Measurements from ENCODE around the gene IFNGR2.
"Not testable (repeated sequence)": the region's sequence is repeated elsewhere in the genome, so short reads cannot be mapped to it uniquely, and the experiment has no call there.

IFNGR2 gene

GRCh38 chr21:33403786-33404585 lies 773 bp downstream of the IFNGR2 start:
- DNase-seq = peak; percentile 14

- no peak for DNase-seq
Observed at GRCh38 chr21:33406493-33406892, 3.3 kb downstream of the IFNGR2 start.

- no peak for DNase-seq
Observed at GRCh38 chr21:33411949-33412430, 8.8 kb downstream of the IFNGR2 start.

- DNase-seq = not testable (repeated sequence)
Observed at GRCh38 chr21:33412439-33412831, 9.2 kb downstream of the IFNGR2 start.

- DNase-seq = no peak
Observed at GRCh38 chr21:33412832-33413519, 9.8 kb downstream of the IFNGR2 start.

GRCh38 chr21:33414068-33414467 lies 10.9 kb downstream of the IFNGR2 start:
- no peak for DNase-seq

GRCh38 chr21:33414926-33415325 lies 11.7 kb downstream of the IFNGR2 start:
- no peak for DNase-seq

- DNase-seq = no peak
Observed at GRCh38 chr21:33418691-33419090, 15.5 kb downstream of the IFNGR2 start.

GRCh38 chr21:33419538-33420123 lies 16.4 kb downstream of the IFNGR2 start:
- DNase-seq = no peak

GRCh38 chr21:33421713-33422393 lies 18.6 kb downstream of the IFNGR2 start:
- no peak for DNase-seq

- no peak for DNase-seq
Observed at GRCh38 chr21:33424214-33424613, 21.0 kb downstream of the IFNGR2 start.

- DNase-seq = no peak
Observed at GRCh38 chr21:33425825-33426224, 22.6 kb downstream of the IFNGR2 start.

- no peak for DNase-seq
Observed at GRCh38 chr21:33427051-33427450, 23.8 kb downstream of the IFNGR2 start.

- DNase-seq = no peak
Observed at GRCh38 chr21:33428669-33429068, 25.5 kb downstream of the IFNGR2 start.

- DNase-seq = no peak
Observed at GRCh38 chr21:33430858-33431257, 27.6 kb downstream of the IFNGR2 start.

GRCh38 chr21:33432496-33432895 lies 29.3 kb downstream of the IFNGR2 start:
- DNase-seq = no peak

- DNase-seq = no peak
Observed at GRCh38 chr21:33433001-33433400, 29.8 kb downstream of the IFNGR2 start.

GRCh38 chr21:33433425-33434114 lies 30.4 kb downstream of the IFNGR2 start:
- DNase-seq = no peak

GRCh38 chr21:33434770-33435360 lies 31.7 kb downstream of the IFNGR2 start:
- no peak for DNase-seq

GRCh38 chr21:33437140-33437539 lies 33.9 kb downstream of the IFNGR2 start:
- DNase-seq = no peak

- no peak for DNase-seq
Observed at GRCh38 chr21:33441489-33442477, 38.6 kb downstream of the IFNGR2 start.
